Lower lobe of right lung (tissue), 2 donors: ENCODE data around the gene DSP. TPM values are rescaled to one million over a fixed set of nuclear protein-coding genes. Genes with fewer than 3 reads are reported as not detected.

Experiments used
- ATAC-seq, 2 donors: fragments of 200-7000 bp; cut with Tn5 transposase; one replicate each; pipeline ENCODE4 v1.9.1; 2020 to 2022; ENCODE audit warnings: mild to moderate bottlenecking in 2 of 2, moderate library complexity in 2 of 2
- DNase-seq: peaks from one replicate; pipeline ENCODE4 v3.0.0-alpha.2; 2020
- H3K27ac ChIP-seq: fragments of 200-600 bp; one replicate; pipeline ENCODE4 v1.8.0; 2022
- H3K27me3 ChIP-seq: fragments of 200-600 bp; one replicate; pipeline ENCODE4 v1.8.0; 2022; ENCODE audit warnings: low read depth
- H3K36me3 ChIP-seq: fragments of 200-600 bp; one replicate; pipeline ENCODE4 v1.8.0; 2022; ENCODE audit warnings: mild to moderate bottlenecking
- H3K4me1 ChIP-seq: fragments of 200-600 bp; one replicate; pipeline ENCODE4 v1.8.0; 2022
- H3K4me3 ChIP-seq: fragments of 200-600 bp; one replicate; pipeline ENCODE4 v1.8.0; 2022; ENCODE audit warnings: mild to moderate bottlenecking
- H3K9me3 ChIP-seq: fragments of 200-600 bp; one replicate; pipeline ENCODE4 v1.8.0; 2022
- CTCF ChIP-seq: fragments of 200-600 bp; IDR thresholded peaks from one replicate; pipeline ENCODE4 v1.8.0; 2022; ENCODE audit warnings: antibody characterized with exemption, mild to moderate bottlenecking
- intact Hi-C: fragments of 100-400 bp; cut with DNase I; formaldehyde crosslinking; loops from one replicate; pipeline ENCODE4 v1.11.0; 2022
- total RNA-seq: library from RNA; stranded (reverse); fragmentation: NEBNext Ultra II Directional; extraction: Animal tissue kit (Norgen Biotek cat#: 25700); gene quantifications from one replicate; pipeline ENCODE4 v1.2.1, GENCODE V29; 2021
- donor health status: DM: no; HTN: yes; CAD: no; lungs with severe emphysema.

Gene DSP
- total RNA-seq, 1 donor from 2014 or later = 22.8 TPM

GRCh38 chr6:7629321-7629720 lies 87.8 kb downstream of the DSP start:
- no peak for DNase-seq

GRCh38 chr6:7630792-7631191 lies 89.3 kb downstream of the DSP start:
- no peaks in the 10 kb centered on the region for H3K9me3 ChIP-seq
- H3K4me3 ChIP-seq = no peak overlapping the region
- intact Hi-C loops = no loop called here
- ATAC-seq (no peak), DNase-seq (no peak)
- no peak overlapping the region for H3K27ac ChIP-seq
- TF ChIP-seq CTCF = no peak
- H3K4me1 ChIP-seq = no peaks in the 10 kb centered on the region
- H3K36me3 ChIP-seq = no peaks in the 10 kb centered on the region
- no peaks in the 10 kb centered on the region for H3K27me3 ChIP-seq

More at GRCh38 chr6:7629321-7629720, 87.8 kb downstream of the DSP start:
- Histone ChIP-seq H3K36me3 (no peaks in the 10 kb centered on the region), H3K4me1 (no peaks in the 10 kb centered on the region), H3K9me3 (no peaks in the 10 kb centered on the region), H3K4me3 (no peak overlapping the region), H3K27ac (no peak overlapping the region), H3K27me3 (no peaks in the 10 kb centered on the region)
- intact Hi-C loops = no loop called here
- ATAC-seq = no peak
- TF ChIP-seq CTCF = no peak

- intact Hi-C loops = no loop called here
- DNase-seq (no peak), ATAC-seq (no peak)
- no peaks in the 10 kb centered on the region for H3K36me3 ChIP-seq
- TF ChIP-seq CTCF = no peak
- no peak overlapping the region for H3K27ac ChIP-seq
- H3K9me3 ChIP-seq = no peaks in the 10 kb centered on the region
- H3K4me1 ChIP-seq = no peaks in the 10 kb centered on the region
- no peak overlapping the region for H3K4me3 ChIP-seq
- H3K27me3 ChIP-seq = no peaks in the 10 kb centered on the region
Observed at GRCh38 chr6:7631466-7631865, 90.0 kb downstream of the DSP start.

GRCh38 chr6:7632501-7633290 lies 91.2 kb downstream of the DSP start:
- intact Hi-C loops = no loop called here
- Histone ChIP-seq H3K27me3 (no peaks in the 10 kb centered on the region), H3K27ac (no peak overlapping the region), H3K4me3 (no peak overlapping the region), H3K36me3 (no peaks in the 10 kb centered on the region), H3K4me1 (no peaks in the 10 kb centered on the region), H3K9me3 (no peaks in the 10 kb centered on the region)
- DNase-seq (no peak), ATAC-seq (no peak)
- TF ChIP-seq CTCF = no peak

GRCh38 chr6:7633361-7633760 lies 91.9 kb downstream of the DSP start:
- H3K27ac ChIP-seq = no peak overlapping the region
- no peak for ATAC-seq
- no peak overlapping the region for H3K4me3 ChIP-seq
- TF ChIP-seq CTCF = no peak
- no peaks in the 10 kb centered on the region for H3K9me3 ChIP-seq
- no peaks in the 10 kb centered on the region for H3K4me1 ChIP-seq
- no peaks in the 10 kb centered on the region for H3K36me3 ChIP-seq
- no peak for DNase-seq
- H3K27me3 ChIP-seq = no peaks in the 10 kb centered on the region
- intact Hi-C loops = no loop called here
